ENCODE results near the gene NOL12. TPM values are rescaled to one million over a fixed set of nuclear protein-coding genes. Genes with fewer than 3 reads are reported as not detected.

NOL12 gene
- total and polyA plus RNA-seq, 5 experiments from 2014 or later = 35.0 to 48.6 (median 46.4) TPM

GRCh38 chr22:37675930-37676735, 10.0 kb upstream of the NOL12 start:
- peak overlapping the region; percentile 91 to 100 (median 100) for H3K27ac Mint-ChIP-seq
- H3K27me3 Mint-ChIP-seq = no peaks in the 10 kb centered on the region
- peaks cover 18 to 64% (median 60%) of the 10 kb centered on the region in 4 donors for H3K4me1 Mint-ChIP-seq
- DNase-seq (no peak), ATAC-seq (no peak)
- POLR2A ChIA-PET = interaction anchor here (0.6 to 66.7 kb wide), 6 partner anchors 8 to 84 kb away, joined by 3 to 2283 read pairs (median 5); partner anchors contain the start of genes GGA1, NOL12, PDXP and SH3BP1
- peak overlapping the region; percentile 89 to 99 (median 93) for H3K4me3 Mint-ChIP-seq
- no peaks in the 10 kb centered on the region for H3K9me3 Mint-ChIP-seq
- no peaks in the 10 kb centered on the region for H3K36me3 Mint-ChIP-seq

- Mint-ChIP-seq H3K9me3 (no peaks in the 10 kb centered on the region), H3K36me3 (no peaks in the 10 kb centered on the region), H3K4me3 (peak overlapping the region; percentile 89 to 99 (median 93)), H3K27ac (peak overlapping the region; percentile 91 to 100 (median 100)), H3K4me1 (peaks cover 20 to 64% (median 60%) of the 10 kb centered on the region in 4 donors), H3K27me3 (no peaks in the 10 kb centered on the region)
- POLR2A ChIA-PET = interaction anchor here (0.6 to 66.7 kb wide), 7 partner anchors 9 to 229 kb away, joined by 3 to 2283 read pairs (median 5); partner anchors contain the start of genes GGA1, MICALL1, NOL12 and PDXP
- ATAC-seq = peak; percentile 79 to 87
- DNase-seq = peak; percentile 88 to 97 (median 92)
Measured at GRCh38 chr22:37676736-37677492, 9.2 kb upstream of the NOL12 start.

- no peaks in the 10 kb centered on the region for H3K27me3 Mint-ChIP-seq
- DNase-seq = no peak
- peak overlapping the region; percentile 89 to 99 (median 93) for H3K4me3 Mint-ChIP-seq
- POLR2A ChIA-PET = interaction anchor here (0.6 to 66.7 kb wide), 5 partner anchors 9 to 228 kb away, joined by 3 to 2283 read pairs (median 6); partner anchors contain the start of genes GGA1, MICALL1, NOL12 and PDXP
- no peaks in the 10 kb centered on the region for H3K9me3 Mint-ChIP-seq
- peak overlapping the region; percentile 91 to 100 (median 100) for H3K27ac Mint-ChIP-seq
- no peaks in the 10 kb centered on the region for H3K36me3 Mint-ChIP-seq
- ATAC-seq = peak; percentile 59 to 70
- H3K4me1 Mint-ChIP-seq = peaks cover 16 to 58% (median 54%) of the 10 kb centered on the region in 4 donors
Measured at GRCh38 chr22:37677493-37677974, 8.6 kb upstream of the NOL12 start.

GRCh38 chr22:37678372-37678771, 7.8 kb upstream of the NOL12 start:
- no peaks in the 10 kb centered on the region for H3K36me3 Mint-ChIP-seq
- H3K4me1 Mint-ChIP-seq = peaks cover 16 to 52% (median 47%) of the 10 kb centered on the region in 4 donors
- ATAC-seq (no peak), DNase-seq (no peak)
- H3K9me3 Mint-ChIP-seq = no peaks in the 10 kb centered on the region
- POLR2A ChIA-PET = interaction anchor here (0.5 to 66.7 kb wide), 4 partner anchors 8 to 45 kb away, joined by 3 to 2283 read pairs (median 38); partner anchors contain the start of genes GGA1, NOL12, PDXP and SH3BP1
- peak overlapping the region in 3 of 10 donors; percentile 64 to 89 (median 75) for H3K4me3 Mint-ChIP-seq
- peak overlapping the region in 8 of 10 donors; percentile 86 to 100 (median 94) for H3K27ac Mint-ChIP-seq
- no peaks in the 10 kb centered on the region for H3K27me3 Mint-ChIP-seq

GRCh38 chr22:37679670-37680069, 6.5 kb upstream of the NOL12 start:
- Mint-ChIP-seq H3K4me3 (peak overlapping the region in 5 of 10 donors; percentile 10 to 55 (median 29)), H3K9me3 (no peaks in the 10 kb centered on the region), H3K36me3 (no peaks in the 10 kb centered on the region), H3K27me3 (no peaks in the 10 kb centered on the region), H3K27ac (peak overlapping the region in 9 of 10 donors; percentile 16 to 91 (median 78)), H3K4me1 (peaks cover 10 to 41% (median 38%) of the 10 kb centered on the region in 4 donors)
- ATAC-seq (no peak), DNase-seq (no peak)
- POLR2A ChIA-PET = interaction anchor here (0.7 to 66.7 kb wide), 3 partner anchors 12 to 223 kb away, joined by 4 to 2283 read pairs (median 6); partner anchors contain the start of genes GGA1, PDXP and SH3BP1

GRCh38 chr22:37680191-37680851, 5.8 kb upstream of the NOL12 start:
- POLR2A ChIA-PET = interaction anchor here (1.0 to 66.7 kb wide), 2 partner anchors 12 to 47 kb away, joined by 6 to 2283 read pairs; partner anchors contain the start of genes GGA1, PDXP and SH3BP1
- H3K4me3 Mint-ChIP-seq = no peak overlapping the region
- no peaks in the 10 kb centered on the region for H3K9me3 Mint-ChIP-seq
- no peaks in the 10 kb centered on the region for H3K27me3 Mint-ChIP-seq
- peak overlapping the region in 7 of 10 donors; percentile 16 to 91 (median 72) for H3K27ac Mint-ChIP-seq
- ATAC-seq = no peak
- peaks cover 10 to 35% (median 33%) of the 10 kb centered on the region in 4 donors for H3K4me1 Mint-ChIP-seq
- no peak for DNase-seq
- H3K36me3 Mint-ChIP-seq = no peaks in the 10 kb centered on the region

GRCh38 chr22:37681001-37681424, 5.1 kb upstream of the NOL12 start:
- Mint-ChIP-seq H3K27me3 (no peaks in the 10 kb centered on the region), H3K9me3 (no peaks in the 10 kb centered on the region), H3K4me1 (peaks cover 8 to 36% (median 30%) of the 10 kb centered on the region in 4 donors), H3K27ac (peak overlapping the region in 4 of 10 donors; percentile 47 to 83 (median 70)), H3K4me3 (peak overlapping the region in 1 of 10 donors; percentile 52), H3K36me3 (no peaks in the 10 kb centered on the region)
- ATAC-seq (no peak), DNase-seq (no peak)
- POLR2A ChIA-PET = interaction anchor here (1.2 to 66.7 kb wide), 3 partner anchors 7 to 168 kb away, joined by 5 to 2283 read pairs (median 71); partner anchors contain the start of genes GGA1, LGALS1, PDXP and SH3BP1

- Mint-ChIP-seq H3K9me3 (no peaks in the 10 kb centered on the region), H3K4me1 (peaks cover 8 to 38% (median 31%) of the 10 kb centered on the region in 4 donors), H3K27ac (peak overlapping the region in 7 of 10 donors; percentile 20 to 89 (median 79)), H3K27me3 (no peaks in the 10 kb centered on the region), H3K4me3 (peak overlapping the region in 2 of 10 donors; percentile 9 to 26), H3K36me3 (no peaks in the 10 kb centered on the region)
- POLR2A ChIA-PET = interaction anchor here (0.6 to 66.7 kb wide), 4 partner anchors 7 to 167 kb away, joined by 5 to 2283 read pairs (median 40); partner anchors contain the start of genes GGA1, LGALS1, PDXP and SH3BP1
- peak; percentile 10 to 19 for ATAC-seq
- peak; percentile 53 to 86 (median 72) for DNase-seq
Measured at GRCh38 chr22:37681556-37682049, 4.5 kb upstream of the NOL12 start.

- DNase-seq (no peak), ATAC-seq (no peak)
- no peaks in the 10 kb centered on the region for H3K9me3 Mint-ChIP-seq
- peaks cover 14 to 40% (median 34%) of the 10 kb centered on the region in 4 donors for H3K4me1 Mint-ChIP-seq
- H3K27me3 Mint-ChIP-seq = no peaks in the 10 kb centered on the region
- POLR2A ChIA-PET = interaction anchor here (0.6 to 66.7 kb wide), 3 partner anchors 11 to 95 kb away, joined by 8 to 2283 read pairs (median 71); partner anchors contain the start of genes GGA1, LGALS1, PDXP and SH3BP1
- H3K27ac Mint-ChIP-seq = peak overlapping the region in 7 of 10 donors; percentile 11 to 98 (median 92)
- peak overlapping the region in 8 of 10 donors; percentile 18 to 98 (median 96) for H3K4me3 Mint-ChIP-seq
- peaks cover 0 to 21% (median 8%) of the 10 kb centered on the region in 3 donors for H3K36me3 Mint-ChIP-seq
Measured at GRCh38 chr22:37684803-37685615, 1.1 kb upstream of the NOL12 start.

GRCh38 chr22:37690407-37690806, 4.3 kb downstream of the NOL12 start:
- H3K27me3 Mint-ChIP-seq = no peaks in the 10 kb centered on the region
- no peak for ATAC-seq
- no peak for DNase-seq
- peaks cover 0 to 62% (median 37%) of the 10 kb centered on the region in 3 donors for H3K36me3 Mint-ChIP-seq
- H3K9me3 Mint-ChIP-seq = no peaks in the 10 kb centered on the region
- H3K27ac Mint-ChIP-seq = no peak overlapping the region
- POLR2A ChIA-PET = interaction anchor here (9.8 to 66.7 kb wide), 2 partner anchors 16 to 57 kb away, joined by 71 to 2283 read pairs; partner anchors contain the start of genes GGA1, LGALS1, PDXP and SH3BP1
- no peak overlapping the region for H3K4me3 Mint-ChIP-seq
- peaks cover 13 to 30% (median 27%) of the 10 kb centered on the region in 4 donors for H3K4me1 Mint-ChIP-seq
